ENCODE results near the gene PDXK.

PDXK gene

GRCh38 chr21:43726686-43727518 lies 8.0 kb downstream of the PDXK start:
- DNase-seq, result no peak

- DNase-seq, result no peak
These were observed 8.7 kb downstream of the PDXK start for GRCh38 chr21:43727519-43728153.

- DNase-seq, result no peak
These were observed 9.2 kb downstream of the PDXK start for GRCh38 chr21:43728154-43728466.

GRCh38 chr21:43728467-43729390 lies 9.8 kb downstream of the PDXK start:
- DNase-seq, result peak; percentile 38

- DNase-seq, result no peak
These were observed 12.5 kb downstream of the PDXK start for GRCh38 chr21:43731476-43731875.

- DNase-seq, result no peak
These were observed 13.2 kb downstream of the PDXK start for GRCh38 chr21:43731891-43732711.

- DNase-seq, result no peak
These were observed 14.1 kb downstream of the PDXK start for GRCh38 chr21:43733060-43733459.

GRCh38 chr21:43733529-43734071 lies 14.7 kb downstream of the PDXK start:
- DNase-seq, result no peak

- DNase-seq, result peak; percentile 15
These were observed 15.4 kb downstream of the PDXK start for GRCh38 chr21:43734131-43734927.

GRCh38 chr21:43734928-43735229 lies 15.9 kb downstream of the PDXK start:
- DNase-seq, result no peak

GRCh38 chr21:43735236-43736091 lies 16.5 kb downstream of the PDXK start:
- no peak for DNase-seq

GRCh38 chr21:43736224-43736883 lies 17.4 kb downstream of the PDXK start:
- DNase-seq, result no peak

GRCh38 chr21:43737158-43737950 lies 18.4 kb downstream of the PDXK start:
- DNase-seq, result no peak

GRCh38 chr21:43739621-43740435 lies 20.9 kb downstream of the PDXK start:
- no peak for DNase-seq

GRCh38 chr21:43740497-43741156 lies 21.7 kb downstream of the PDXK start:
- DNase-seq, result peak; percentile 41

GRCh38 chr21:43741423-43742096 lies 22.6 kb downstream of the PDXK start:
- no peak for DNase-seq

GRCh38 chr21:43743947-43744346 lies 25.0 kb downstream of the PDXK start:
- DNase-seq, result no peak

Measured in NCI-H510A treated with DMSO at 0.1 percent for 48 hours (cell line).